Measurements from ENCODE around the gene AMER3. TPM values are rescaled to one million over a fixed set of nuclear protein-coding genes. Genes with fewer than 3 reads are reported as not detected.
"Not testable (repeated sequence)": the region's sequence is repeated elsewhere in the genome, so short reads cannot be mapped to it uniquely, and the experiment has no call there.

The AMER3 gene
- total RNA-seq, 1 donor from 2014 or later = not detected

DNA sequence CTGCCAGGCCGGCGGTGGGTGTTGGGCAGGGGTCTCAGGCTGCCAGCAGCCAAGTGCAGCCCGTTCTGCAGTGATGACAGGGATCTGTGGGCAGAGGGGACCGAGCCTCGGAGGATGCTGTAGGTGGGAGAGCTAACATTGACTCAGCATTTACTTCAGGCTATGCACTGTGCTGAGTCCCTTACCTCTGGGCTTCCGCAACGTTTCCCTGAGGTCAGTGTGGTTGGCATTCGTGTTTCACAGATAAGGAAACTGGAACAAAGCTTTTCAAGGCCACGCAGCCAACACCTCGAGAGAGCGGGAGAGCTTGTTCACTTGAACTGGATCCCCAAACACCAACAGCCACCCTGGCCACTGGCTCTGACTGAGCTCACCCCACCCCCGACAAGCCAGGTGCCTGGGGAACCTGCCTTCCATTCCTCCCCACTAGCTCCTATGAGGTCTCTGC is 27.3 kb upstream of the AMER3 start:
- DNase-seq (ENCODE audit: low read depth) = no peak

GRCh38 chr2:130728549-130729316 is 26.6 kb upstream of the AMER3 start, which contains the start of gene GPR148:
Gene GPR148, plus strand, starts transcription at chr2:130729070. Its CDS starts 82 bp downstream, at chr2:130729152.
- no peak for DNase-seq (ENCODE audit: low read depth)
- H3K4me3 ChIP-seq (ENCODE audit: low read depth, low read length) = peak within 1 kb of the TSS; percentile 57
- TF ChIP-seq, protein P1, sequence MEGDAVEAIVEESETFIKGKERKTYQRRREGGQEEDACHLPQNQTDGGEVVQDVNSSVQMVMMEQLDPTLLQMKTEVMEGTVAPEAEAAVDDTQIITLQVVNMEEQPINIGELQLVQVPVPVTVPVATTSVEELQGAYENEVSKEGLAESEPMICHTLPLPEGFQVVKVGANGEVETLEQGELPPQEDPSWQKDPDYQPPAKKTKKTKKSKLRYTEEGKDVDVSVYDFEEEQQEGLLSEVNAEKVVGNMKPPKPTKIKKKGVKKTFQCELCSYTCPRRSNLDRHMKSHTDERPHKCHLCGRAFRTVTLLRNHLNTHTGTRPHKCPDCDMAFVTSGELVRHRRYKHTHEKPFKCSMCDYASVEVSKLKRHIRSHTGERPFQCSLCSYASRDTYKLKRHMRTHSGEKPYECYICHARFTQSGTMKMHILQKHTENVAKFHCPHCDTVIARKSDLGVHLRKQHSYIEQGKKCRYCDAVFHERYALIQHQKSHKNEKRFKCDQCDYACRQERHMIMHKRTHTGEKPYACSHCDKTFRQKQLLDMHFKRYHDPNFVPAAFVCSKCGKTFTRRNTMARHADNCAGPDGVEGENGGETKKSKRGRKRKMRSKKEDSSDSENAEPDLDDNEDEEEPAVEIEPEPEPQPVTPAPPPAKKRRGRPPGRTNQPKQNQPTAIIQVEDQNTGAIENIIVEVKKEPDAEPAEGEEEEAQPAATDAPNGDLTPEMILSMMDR (conservative IDR thresholded peaks at IDR 0.05; ENCODE audit: low read depth, low read length) = no peak

More for the DNA sequence above, 27.3 kb upstream of the AMER3 start:
- peak overlapping the region; percentile 57 for H3K4me3 ChIP-seq (ENCODE audit: low read depth, low read length)
- TF ChIP-seq, protein P1 (conservative IDR thresholded peaks at IDR 0.05; ENCODE audit: low read depth, low read length) = no peak

GRCh38 chr2:130729322-130730299 is 25.7 kb upstream of the AMER3 start:
- H3K4me3 ChIP-seq (ENCODE audit: low read depth, low read length) = no peak overlapping the region
- TF ChIP-seq, protein P1 (conservative IDR thresholded peaks at IDR 0.05; ENCODE audit: low read depth, low read length) = no peak
- DNase-seq (ENCODE audit: low read depth) = no peak

GRCh38 chr2:130732257-130732656 is 23.1 kb upstream of the AMER3 start:
- not testable (repeated sequence) for DNase-seq (ENCODE audit: low read depth); H3K4me3 ChIP-seq (ENCODE audit: low read depth, low read length)

DNA sequence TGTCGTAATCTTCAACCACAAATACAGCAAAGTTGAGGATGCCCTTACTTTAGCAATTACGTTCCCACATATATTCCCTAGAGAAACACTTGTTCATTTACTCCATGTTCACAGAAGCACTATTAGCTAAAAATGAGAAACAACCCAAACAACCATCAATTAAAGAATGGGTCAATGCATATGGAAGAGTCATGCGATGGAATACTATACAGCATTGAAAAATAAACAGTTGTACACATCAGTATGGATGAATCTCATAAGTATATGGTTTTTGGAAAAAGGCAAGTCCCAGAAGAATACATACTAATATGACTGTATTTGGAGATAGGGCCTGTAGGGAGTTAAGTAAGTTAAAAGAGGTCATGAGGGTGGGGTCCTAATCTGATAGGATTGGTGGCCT is 20.1 kb upstream of the AMER3 start:
- TF ChIP-seq, protein P1 (conservative IDR thresholded peaks at IDR 0.05; ENCODE audit: low read depth, low read length) = no peak
- no peak for DNase-seq (ENCODE audit: low read depth)
- H3K4me3 ChIP-seq (ENCODE audit: low read depth, low read length) = no peak overlapping the region

DNA sequence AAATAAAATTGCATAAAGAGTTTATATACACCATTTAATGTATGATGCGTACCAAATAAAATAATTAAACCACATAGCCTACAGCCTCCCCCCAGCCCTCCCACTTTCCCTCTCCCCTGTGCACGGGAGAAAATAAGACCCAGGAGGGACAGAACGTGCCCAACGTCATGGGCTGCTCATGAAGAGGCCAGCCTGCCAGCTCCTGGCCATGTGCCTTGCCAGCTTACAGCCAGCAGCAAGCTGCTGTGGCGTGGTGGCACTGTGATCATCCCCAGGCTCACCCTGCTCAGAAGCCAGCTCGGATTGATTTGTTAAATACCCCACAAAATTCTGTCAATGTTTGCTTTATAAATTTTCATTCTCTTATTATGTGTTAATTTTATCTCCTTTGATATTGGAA is 18.9 kb upstream of the AMER3 start:
- H3K4me3 ChIP-seq (ENCODE audit: low read depth, low read length) = no peak overlapping the region
- TF ChIP-seq, protein P1 (conservative IDR thresholded peaks at IDR 0.05; ENCODE audit: low read depth, low read length) = no peak
- no peak for DNase-seq (ENCODE audit: low read depth)

GRCh38 chr2:130737592-130737991 is 17.7 kb upstream of the AMER3 start:
- H3K4me3 ChIP-seq (ENCODE audit: low read depth, low read length) = no peak overlapping the region
- no peak for DNase-seq (ENCODE audit: low read depth)
- TF ChIP-seq, protein P1 (conservative IDR thresholded peaks at IDR 0.05; ENCODE audit: low read depth, low read length) = no peak
